Naive B cell (primary cell): ENCODE data around the gene IRF3. TPM values are rescaled to one million over a fixed set of nuclear protein-coding genes. Genes with fewer than 3 reads are reported as not detected.

Experiments
- ATAC-seq, 2 donors: fragments of 150-1000 bp; cut with Tn5 transposase; 2 replicates each; pipeline ENCODE4 v1.10.0; 2021; ENCODE audit warnings: low read depth in 2 of 2, mild to moderate bottlenecking in 2 of 2, moderate library complexity in 2 of 2
- DNase-seq: peaks from one replicate; pipeline ENCODE4 v3.0.0; 2022
- H3K27ac Mint-ChIP-seq, 6 donors: one replicate each; pipeline ENCODE4 v1.8.0; 2020 to 2022; ENCODE audit warnings: mild to moderate bottlenecking in 6 of 6, mixed read lengths in 6 of 6, moderate library complexity in 5 of 6, inconsistent platforms in 2 of 6
- H3K27me3 Mint-ChIP-seq, 3 donors: one replicate each; pipeline ENCODE4 v1.8.0; 2021 to 2022; ENCODE audit warnings: mixed read lengths in 3 of 3, mild to moderate bottlenecking in 1 of 3
- H3K36me3 Mint-ChIP-seq, 2 donors: one replicate each; pipeline ENCODE4 v1.8.0; 2020 to 2022; ENCODE audit warnings: mixed read lengths in 2 of 2, inconsistent platforms in 1 of 2, mild to moderate bottlenecking in 1 of 2
- H3K4me1 Mint-ChIP-seq, 3 donors: one replicate each; pipeline ENCODE4 v1.8.0; 2020 to 2022; ENCODE audit warnings: mixed read lengths in 3 of 3, inconsistent platforms in 1 of 3, mild to moderate bottlenecking in 1 of 3, moderate library complexity in 1 of 3
- H3K4me3 Mint-ChIP-seq, 8 donors: one replicate each; pipeline ENCODE4 v1.8.0; 2020 to 2022; ENCODE audit warnings: mild to moderate bottlenecking in 8 of 8, mixed read lengths in 8 of 8, moderate library complexity in 8 of 8, inconsistent platforms in 2 of 8
- H3K9me3 Mint-ChIP-seq, 7 donors: one replicate each; pipeline ENCODE4 v1.8.0; 2020 to 2022; ENCODE audit warnings: mixed read lengths in 7 of 7, mild to moderate bottlenecking in 5 of 7, inconsistent platforms in 2 of 7, moderate library complexity in 1 of 7
- polyA plus RNA-seq, 6 donors: library from polyadenylated mRNA; unstranded; fragments of 300-500 nt; fragmentation: Illumina TruSeq; gene quantifications; one replicate each; pipeline ENCODE4 v1.2.3, GENCODE V29; 2021; ENCODE audit warnings: low read depth in 6 of 6

The IRF3 gene
- polyA plus RNA-seq, 6 donors from 2014 or later = 39.3 to 60.5 (median 52.4) TPM

DNA sequence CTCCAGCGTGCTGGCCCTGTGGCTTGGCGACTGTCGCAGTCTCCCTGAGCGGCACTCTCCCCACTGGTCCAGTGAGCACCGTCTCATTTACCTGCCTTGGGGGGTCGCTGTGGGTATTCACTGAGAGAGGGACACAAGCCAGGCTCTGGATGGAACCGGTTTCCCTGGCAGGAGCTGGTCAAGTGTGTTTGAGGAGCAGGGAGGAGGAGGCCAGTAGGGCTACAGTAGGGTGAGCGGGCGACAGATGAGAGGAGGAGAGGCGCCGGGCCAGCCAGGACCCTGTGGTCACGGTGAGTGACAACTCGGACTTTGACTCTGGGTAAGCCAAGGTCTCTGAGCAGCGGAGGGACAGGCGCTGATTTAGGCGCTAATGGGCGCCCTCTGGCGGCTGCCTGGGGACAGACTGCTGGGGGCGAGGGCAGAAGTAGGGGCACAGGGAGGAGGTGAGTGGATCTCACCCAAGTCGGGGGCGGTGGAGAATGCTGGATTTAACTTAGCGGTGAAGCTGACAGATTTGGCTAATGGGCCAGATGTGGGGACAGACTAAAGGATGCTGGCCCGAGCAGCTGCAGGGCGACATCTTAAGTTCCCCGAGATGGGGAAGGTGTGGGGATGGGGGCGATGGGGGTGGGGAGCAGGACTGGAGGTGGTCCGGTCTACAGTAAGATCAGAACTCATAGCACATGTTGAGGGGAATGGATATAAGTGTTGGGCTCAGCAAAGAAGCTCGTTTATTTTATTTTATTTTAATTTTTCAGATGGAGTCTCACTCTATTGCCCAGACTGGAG lies 6.7 kb upstream of the IRF3 start:
- Mint-ChIP-seq H3K4me1 (peaks cover 27 to 44% (median 29%) of the 10 kb centered on the region in 3 donors), H3K9me3 (no peaks in the 10 kb centered on the region), H3K36me3 (no peaks in the 10 kb centered on the region), H3K4me3 (peak overlapping the region in 7 of 8 donors; percentile 25 to 82 (median 72)), H3K27ac (peak overlapping the region in 4 of 6 donors; percentile 39 to 89 (median 64)), H3K27me3 (no peaks in the 10 kb centered on the region)
- ATAC-seq (no peak), DNase-seq (peak; percentile 68)

DNA sequence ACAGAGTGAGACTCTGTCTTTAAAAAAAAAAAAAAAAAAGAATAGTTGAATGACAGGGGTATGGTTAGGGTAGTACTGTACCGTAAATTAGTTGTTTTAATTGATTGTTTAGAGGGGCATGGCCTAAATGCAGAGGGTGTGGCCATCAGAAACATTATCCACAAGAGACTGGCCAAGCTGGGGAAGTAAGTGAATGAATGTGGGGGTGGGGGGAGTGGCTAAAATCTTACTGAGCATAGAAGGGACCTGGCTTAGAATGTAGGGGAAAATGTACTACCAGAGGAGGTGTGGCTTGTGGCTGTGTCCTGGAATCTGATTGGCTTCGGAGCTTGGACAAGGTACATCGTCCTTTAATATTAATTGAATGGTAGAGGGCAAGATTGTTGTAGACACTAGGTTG lies 3.9 kb upstream of the IRF3 start:
- Mint-ChIP-seq H3K4me1 (peaks cover 41 to 49% (median 45%) of the 10 kb centered on the region in 3 donors), H3K4me3 (peak overlapping the region in 1 of 8 donors; percentile 35), H3K27me3 (no peaks in the 10 kb centered on the region), H3K9me3 (no peaks in the 10 kb centered on the region), H3K27ac (no peak overlapping the region), H3K36me3 (peaks cover 0 to 8% of the 10 kb centered on the region in 2 donors)
- ATAC-seq = no peak
- DNase-seq = no peak

DNA sequence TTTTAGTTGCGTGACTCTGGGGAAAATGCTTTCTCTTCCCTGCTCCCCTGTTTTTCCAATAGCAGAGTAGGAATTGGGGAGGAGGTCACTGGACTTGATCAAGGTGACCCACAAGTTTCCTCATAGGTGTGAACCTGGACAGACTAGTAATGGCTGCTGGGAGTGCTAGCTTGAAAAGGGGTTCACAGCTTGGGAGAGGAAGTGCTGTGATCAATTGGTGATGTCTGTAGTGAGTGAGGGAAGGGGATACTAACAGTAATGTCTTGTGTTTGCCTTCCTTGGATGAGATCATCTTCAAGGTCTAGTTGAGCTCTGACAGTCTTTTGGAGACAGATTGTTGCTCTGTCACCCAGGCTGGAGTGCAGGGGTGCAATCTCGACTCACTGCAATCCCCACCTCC lies 1.8 kb upstream of the IRF3 start:
- Mint-ChIP-seq H3K4me1 (peaks cover 39 to 51% (median 49%) of the 10 kb centered on the region in 3 donors), H3K27ac (no peak overlapping the region), H3K4me3 (peak overlapping the region in 5 of 8 donors; percentile 40 to 99 (median 93)), H3K27me3 (no peaks in the 10 kb centered on the region), H3K36me3 (peaks cover 0 to 8% of the 10 kb centered on the region in 2 donors), H3K9me3 (no peaks in the 10 kb centered on the region)
- no peak for ATAC-seq
- no peak for DNase-seq

DNA sequence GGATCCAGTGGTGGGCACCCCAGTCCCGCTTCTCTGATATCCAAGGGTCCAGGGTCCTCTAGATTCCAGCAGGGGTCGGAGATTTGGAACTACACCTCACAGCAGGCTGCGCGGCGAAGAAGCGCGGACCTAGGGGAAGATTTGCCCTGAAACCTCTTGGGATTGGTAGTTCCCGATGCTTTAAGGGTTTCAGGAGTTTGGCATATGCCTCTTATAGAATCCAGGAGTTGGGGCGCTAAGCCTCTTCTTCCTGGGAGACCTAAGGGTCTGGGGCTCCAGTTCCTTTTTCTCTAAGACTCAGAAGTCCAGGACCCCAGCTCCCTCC lies 425 bp upstream of the IRF3 start:
- H3K4me1 Mint-ChIP-seq = peaks cover 32 to 42% (median 42%) of the 10 kb centered on the region in 3 donors
- peaks cover 0 to 8% of the 10 kb centered on the region in 2 donors for H3K36me3 Mint-ChIP-seq
- H3K27ac Mint-ChIP-seq = peak overlapping the region in 5 of 6 donors; percentile 33 to 98 (median 96)
- H3K9me3 Mint-ChIP-seq = no peaks in the 10 kb centered on the region
- H3K27me3 Mint-ChIP-seq = no peaks in the 10 kb centered on the region
- ATAC-seq = peak; percentile 1 to 7
- H3K4me3 Mint-ChIP-seq = peak overlapping the region; percentile 93 to 99 (median 98)
- no peak for DNase-seq

DNA sequence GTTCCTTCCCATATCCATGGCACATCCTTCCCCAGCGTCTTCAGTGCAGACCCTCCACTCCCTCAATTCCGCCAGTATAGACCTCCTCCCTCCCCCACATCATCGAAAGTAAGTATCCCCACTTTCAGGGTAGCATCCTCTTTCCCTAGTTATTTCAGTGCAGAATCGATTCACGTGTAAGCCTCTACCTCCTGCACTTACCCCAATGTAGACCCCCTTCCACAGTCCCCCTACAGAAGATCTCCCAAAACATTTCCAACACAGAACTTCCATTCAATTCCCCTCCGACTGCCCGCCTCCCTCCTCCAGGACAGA lies 664 bp downstream of the IRF3 start:
- Mint-ChIP-seq H3K4me3 (peak overlapping the region; percentile 93 to 99 (median 98)), H3K36me3 (peaks cover 0 to 8% of the 10 kb centered on the region in 2 donors), H3K4me1 (peaks cover 32 to 46% (median 42%) of the 10 kb centered on the region in 3 donors), H3K27me3 (no peaks in the 10 kb centered on the region), H3K9me3 (no peaks in the 10 kb centered on the region), H3K27ac (peak overlapping the region; percentile 91 to 98 (median 96))
- no peak for ATAC-seq
- DNase-seq = no peak

DNA sequence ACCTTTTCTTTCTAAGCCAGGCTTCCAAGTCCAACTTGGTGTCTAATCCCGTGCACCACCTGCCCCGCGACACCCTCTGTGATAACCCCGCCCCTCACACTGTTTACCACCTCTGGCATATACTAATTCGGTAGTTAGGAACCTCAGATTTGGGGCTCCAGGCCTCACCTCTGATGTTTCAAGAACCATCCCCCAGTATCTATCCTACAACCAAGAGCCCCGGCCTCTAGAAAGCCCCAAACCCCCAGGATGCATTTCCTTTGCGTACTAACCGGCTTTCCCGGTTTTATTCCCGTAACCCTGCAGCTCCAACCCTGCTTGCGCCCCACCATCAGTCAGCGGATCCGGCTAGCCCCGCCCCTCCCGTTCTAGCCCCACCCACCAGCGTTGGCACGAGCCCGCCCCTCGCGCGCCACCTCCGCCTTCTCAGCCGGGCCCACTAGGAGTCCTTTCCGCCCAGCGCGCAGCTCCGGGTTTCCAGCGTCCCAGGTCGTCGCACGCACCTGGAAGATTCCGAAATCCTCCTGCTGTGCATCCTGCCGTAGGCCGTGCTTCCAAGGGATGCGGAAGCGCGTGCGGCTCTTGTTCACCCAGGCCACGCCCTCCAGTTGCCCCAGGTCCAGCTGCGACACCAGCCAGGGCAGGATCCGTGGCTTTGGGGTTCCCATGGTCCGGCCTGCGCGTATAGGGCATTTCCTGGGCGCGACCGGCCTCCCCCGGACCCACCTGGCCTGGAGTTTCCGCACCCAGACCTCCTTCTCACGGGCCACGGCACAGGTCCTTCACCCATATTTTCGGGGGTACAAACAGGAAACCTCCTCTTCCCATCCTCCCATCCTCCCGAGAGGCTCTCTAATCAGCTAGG lies 1.3 kb downstream of the IRF3 start:
- H3K4me1 Mint-ChIP-seq = peaks cover 32 to 48% (median 42%) of the 10 kb centered on the region in 3 donors
- H3K4me3 Mint-ChIP-seq = peak overlapping the region; percentile 93 to 99 (median 98)
- peak overlapping the region; percentile 91 to 98 (median 96) for H3K27ac Mint-ChIP-seq
- peak; percentile 48 to 51 for ATAC-seq
- H3K36me3 Mint-ChIP-seq = peaks cover 0 to 8% of the 10 kb centered on the region in 2 donors
- H3K27me3 Mint-ChIP-seq = no peaks in the 10 kb centered on the region
- no peaks in the 10 kb centered on the region for H3K9me3 Mint-ChIP-seq
- peak; percentile 74 for DNase-seq

DNA sequence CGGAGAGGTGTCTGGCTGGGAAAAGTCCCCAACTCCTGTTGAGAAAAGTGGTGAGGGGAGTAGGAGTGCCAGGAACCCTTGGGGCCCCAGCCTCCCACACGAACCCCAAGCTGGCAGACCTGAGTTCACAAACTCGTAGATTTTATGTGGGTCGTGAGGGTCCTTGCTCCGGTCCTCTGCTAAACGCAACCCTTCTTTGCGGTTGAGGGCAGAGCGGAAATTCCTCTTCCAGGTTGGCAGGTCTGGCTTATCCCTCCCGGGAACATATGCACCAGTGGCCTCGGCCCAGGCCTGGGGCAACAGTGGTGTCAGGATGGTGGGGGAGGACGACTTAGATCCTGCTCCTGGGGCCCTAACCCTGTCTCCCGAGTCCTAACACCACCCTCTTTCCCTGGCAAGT lies 2.4 kb downstream of the IRF3 start:
- Mint-ChIP-seq H3K36me3 (peaks cover 0 to 8% of the 10 kb centered on the region in 2 donors), H3K27ac (peak overlapping the region in 2 of 6 donors; percentile 18 to 98), H3K27me3 (no peaks in the 10 kb centered on the region), H3K4me3 (peak overlapping the region in 5 of 8 donors; percentile 40 to 97 (median 64)), H3K4me1 (peaks cover 32 to 48% (median 42%) of the 10 kb centered on the region in 3 donors), H3K9me3 (no peaks in the 10 kb centered on the region)
- no peak for DNase-seq
- no peak for ATAC-seq

DNA sequence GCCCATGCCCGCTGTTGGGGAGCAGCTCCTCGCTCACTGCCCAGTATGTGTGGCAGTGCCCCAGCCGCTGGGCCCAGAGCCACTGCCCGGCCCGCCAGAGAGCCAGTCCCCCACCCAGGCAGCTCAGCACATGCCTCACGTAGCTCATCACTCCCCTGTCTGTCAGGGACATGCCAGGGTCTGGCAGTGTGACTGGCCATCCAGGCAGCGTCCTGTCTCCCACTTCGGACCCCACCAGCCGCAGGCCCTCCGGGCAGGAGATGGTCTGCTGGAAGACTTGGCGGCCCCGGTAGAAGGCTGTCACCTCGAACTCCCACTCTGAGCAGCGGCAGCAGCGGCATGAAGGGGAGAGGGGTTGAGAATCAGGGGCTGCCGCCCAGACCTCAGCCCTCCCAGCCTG lies 3.6 kb downstream of the IRF3 start:
- peaks cover 0 to 8% of the 10 kb centered on the region in 2 donors for H3K36me3 Mint-ChIP-seq
- H3K4me1 Mint-ChIP-seq = peaks cover 34 to 43% (median 40%) of the 10 kb centered on the region in 3 donors
- no peak overlapping the region for H3K27ac Mint-ChIP-seq
- ATAC-seq = no peak
- DNase-seq = no peak
- H3K27me3 Mint-ChIP-seq = no peaks in the 10 kb centered on the region
- H3K9me3 Mint-ChIP-seq = no peaks in the 10 kb centered on the region
- H3K4me3 Mint-ChIP-seq = peak overlapping the region in 3 of 8 donors; percentile 33 to 43 (median 40)

DNA sequence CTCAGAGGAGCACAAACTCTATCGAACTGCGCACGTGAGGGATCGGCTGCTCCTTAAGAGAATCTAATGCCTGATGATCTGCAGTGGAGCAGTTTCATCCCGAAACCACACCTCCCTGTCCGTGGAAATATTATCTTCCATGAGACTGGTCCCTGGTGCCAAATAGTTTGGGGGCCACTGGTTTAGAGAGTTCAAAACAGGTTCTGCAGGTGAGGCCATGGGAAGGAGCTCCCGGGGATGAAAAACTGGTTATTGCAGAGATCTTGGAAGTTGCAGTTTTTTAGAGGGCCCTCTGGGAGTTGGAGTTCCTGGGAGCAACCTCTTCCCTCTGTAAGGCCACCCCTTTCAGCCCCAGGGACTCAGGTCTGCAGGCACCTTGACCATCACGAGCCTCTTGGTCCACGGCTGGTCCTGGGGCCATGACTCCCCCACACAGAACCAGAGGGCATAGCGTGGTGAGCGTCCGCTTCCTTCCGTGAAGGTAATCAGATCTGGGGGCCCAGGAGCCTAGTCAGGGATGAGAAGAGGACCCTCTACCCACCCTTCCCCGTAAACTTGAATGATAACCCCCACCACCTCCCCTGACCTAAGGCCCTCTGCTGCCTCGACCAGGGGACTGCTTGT lies 5.2 kb downstream of the IRF3 start:
- Mint-ChIP-seq H3K27me3 (no peaks in the 10 kb centered on the region), H3K4me1 (peaks cover 20 to 29% (median 27%) of the 10 kb centered on the region in 3 donors), H3K9me3 (no peaks in the 10 kb centered on the region), H3K4me3 (peak overlapping the region in 1 of 8 donors; percentile 41), H3K36me3 (peaks cover 0 to 3% of the 10 kb centered on the region in 2 donors), H3K27ac (no peak overlapping the region)
- ATAC-seq (no peak), DNase-seq (no peak)

DNA sequence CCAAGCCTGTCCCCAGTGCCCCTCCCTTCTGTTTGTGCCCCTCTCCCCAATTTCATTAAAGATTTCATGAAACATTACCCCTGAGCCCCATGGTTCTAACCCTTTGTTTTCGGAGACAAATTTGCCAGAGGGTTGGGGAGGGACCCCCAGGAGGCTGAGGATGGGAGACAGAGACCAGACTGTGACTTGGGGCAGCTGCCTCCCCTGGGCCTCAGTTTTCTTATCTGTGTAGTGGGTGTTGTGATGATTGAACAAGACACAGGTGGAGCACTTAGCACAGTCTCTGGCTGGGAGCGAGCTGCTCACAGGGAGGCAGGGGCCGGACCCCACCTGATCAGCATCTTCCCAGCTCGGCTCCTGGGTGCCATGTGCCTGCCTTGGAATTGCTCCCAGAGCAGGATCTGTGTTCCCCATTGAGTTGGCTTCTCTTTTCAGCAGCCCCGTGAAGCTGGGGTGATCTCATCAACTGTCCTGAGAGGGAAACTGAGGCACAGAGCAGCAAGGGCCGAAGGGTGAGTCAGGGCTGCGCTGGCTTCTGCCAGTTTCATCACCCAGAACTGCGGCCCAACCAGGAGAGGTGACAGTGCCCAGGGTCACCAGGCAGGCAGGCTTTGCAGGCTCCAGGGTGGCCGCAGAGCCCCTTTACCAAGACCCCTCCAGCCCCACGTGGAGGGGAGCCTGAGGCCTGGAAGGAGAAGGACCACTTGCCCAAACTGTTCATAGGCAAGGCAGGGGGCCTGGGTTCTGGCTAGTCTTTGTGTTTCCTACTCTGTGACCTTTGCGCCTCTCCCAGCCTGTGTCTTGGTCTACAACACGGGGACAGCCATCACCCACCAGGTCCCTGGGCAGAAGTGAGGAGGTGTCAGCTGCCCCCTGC lies 6.9 kb downstream of the IRF3 start:
- peaks cover 7 to 17% (median 11%) of the 10 kb centered on the region in 3 donors for H3K4me1 Mint-ChIP-seq
- no peaks in the 10 kb centered on the region for H3K27me3 Mint-ChIP-seq
- DNase-seq (no peak), ATAC-seq (no peak)
- peak overlapping the region in 1 of 6 donors; percentile 24 for H3K27ac Mint-ChIP-seq
- no peak overlapping the region for H3K4me3 Mint-ChIP-seq
- peaks cover 6 to 7% of the 10 kb centered on the region in 2 donors for H3K36me3 Mint-ChIP-seq
- H3K9me3 Mint-ChIP-seq = no peaks in the 10 kb centered on the region

DNA sequence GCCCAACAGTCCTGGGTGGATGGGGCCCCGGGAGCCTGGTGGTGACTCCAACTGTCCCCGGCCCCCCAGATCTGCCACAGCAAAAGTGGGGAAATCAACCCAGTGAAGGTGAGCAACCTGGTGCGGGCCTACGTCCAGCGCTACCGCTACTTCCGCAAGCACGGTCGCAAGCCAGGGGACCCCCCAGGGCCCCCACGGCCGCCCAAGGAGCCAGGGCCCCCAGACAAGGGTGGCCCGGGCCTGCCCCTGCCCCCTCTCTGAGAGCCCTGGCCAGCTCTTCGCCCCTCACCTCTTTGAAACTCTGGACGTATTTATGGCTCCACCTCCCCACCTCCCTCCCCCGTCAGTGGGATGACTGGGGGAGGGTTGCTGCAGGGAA lies 7.5 kb downstream of the IRF3 start:
- Mint-ChIP-seq H3K4me1 (peaks cover 6 to 12% (median 7%) of the 10 kb centered on the region in 3 donors), H3K4me3 (no peak overlapping the region), H3K36me3 (peaks cover 6 to 7% of the 10 kb centered on the region in 2 donors), H3K27ac (no peak overlapping the region), H3K9me3 (no peaks in the 10 kb centered on the region), H3K27me3 (no peaks in the 10 kb centered on the region)
- ATAC-seq (no peak), DNase-seq (no peak)

DNA sequence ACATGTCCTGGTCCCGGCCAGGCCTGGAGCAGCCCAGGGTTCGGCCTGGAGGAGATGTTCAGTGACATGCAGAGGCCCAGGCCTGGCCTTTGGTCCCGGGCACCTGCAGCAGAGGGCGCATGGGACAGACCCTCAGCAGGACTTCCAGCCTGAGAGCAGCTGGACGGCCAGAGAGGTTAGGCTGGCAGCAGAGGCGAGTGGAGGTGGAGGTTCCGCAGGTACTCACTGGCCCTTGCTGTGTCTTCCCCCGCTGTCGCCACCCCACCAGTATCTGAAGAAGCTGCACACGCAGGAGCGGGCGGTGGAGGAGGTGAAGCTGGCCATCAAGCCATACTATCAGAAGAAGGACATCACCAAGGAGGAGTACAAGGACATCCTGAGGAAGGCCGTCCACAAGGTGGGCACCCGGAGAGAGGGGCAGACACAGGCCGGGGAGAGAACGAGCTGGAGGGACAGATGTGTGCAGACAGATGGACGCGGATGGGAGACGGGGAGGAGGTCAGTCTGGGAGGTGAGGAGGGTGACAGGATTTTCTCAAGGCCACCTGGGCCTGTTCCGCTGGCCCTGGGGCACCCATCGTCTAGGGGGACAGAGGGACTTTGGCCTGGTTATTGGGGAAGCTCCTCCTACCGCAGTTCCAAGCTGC lies 8.0 kb downstream of the IRF3 start:
- H3K27ac Mint-ChIP-seq = no peak overlapping the region
- no peaks in the 10 kb centered on the region for H3K27me3 Mint-ChIP-seq
- no peaks in the 10 kb centered on the region for H3K9me3 Mint-ChIP-seq
- DNase-seq = no peak
- peaks cover 6 to 7% of the 10 kb centered on the region in 2 donors for H3K36me3 Mint-ChIP-seq
- no peak for ATAC-seq
- H3K4me1 Mint-ChIP-seq = peaks cover 3 to 6% (median 6%) of the 10 kb centered on the region in 3 donors
- peak overlapping the region in 1 of 8 donors; percentile 41 for H3K4me3 Mint-ChIP-seq
